Neutrophil (primary cell): ENCODE results near the gene SASH1.

Experiments
- H3K27ac ChIP-seq: fragments of 200-600 bp; sonication (generic); 2 replicates; pipeline ENCODE4 v1.5.1; 2016; ENCODE audit warnings: mild to moderate bottlenecking, moderate library complexity
- H3K27me3 ChIP-seq: fragments of 200-600 bp; sonication (generic); 2 replicates; pipeline ENCODE4 v1.6.0; 2016; ENCODE audit warnings: mild to moderate bottlenecking
- H3K36me3 ChIP-seq: fragments of 200-600 bp; sonication (generic); 2 replicates; pipeline ENCODE4 v1.5.1; 2017
- H3K4me1 ChIP-seq, 2 experiments: fragments of 200-600 bp in 1 of 2; sonication (generic) in 1 of 2; 1 replicate in 1 of 2; 2 replicates in 1 of 2; pipeline versions ENCODE4 v1.5.1 to v1.6.1; 2013 to 2016; ENCODE audit warnings: low read depth in 1 of 2, low read length in 1 of 2, mild to moderate bottlenecking in 1 of 2, moderate library complexity in 1 of 2; ENCODE audit not compliant: control insufficient read depth in 1 of 2, insufficient read depth in 1 of 2
- H3K4me3 ChIP-seq, 2 experiments: fragments of 200-600 bp in 1 of 2; sonication (generic) in 1 of 2; 1 replicate in 1 of 2; 2 replicates in 1 of 2; pipeline ENCODE4 v1.5.1; 2013 to 2016; ENCODE audit warnings: low read depth in 1 of 2, low read length in 1 of 2, mild to moderate bottlenecking in 1 of 2, moderate library complexity in 1 of 2
- H3K9me3 ChIP-seq: fragments of 200-600 bp; sonication (generic); 2 replicates; pipeline ENCODE4 v1.5.1; 2016
- TF ChIP-seq, protein P1 (sequence below): fragments of 200-600 bp; sonication (generic); IDR thresholded peaks from 2 replicates; pipeline ENCODE4 v1.5.1; 2016; ENCODE audit warnings: antibody characterized with exemption

Gene SASH1

DNA sequence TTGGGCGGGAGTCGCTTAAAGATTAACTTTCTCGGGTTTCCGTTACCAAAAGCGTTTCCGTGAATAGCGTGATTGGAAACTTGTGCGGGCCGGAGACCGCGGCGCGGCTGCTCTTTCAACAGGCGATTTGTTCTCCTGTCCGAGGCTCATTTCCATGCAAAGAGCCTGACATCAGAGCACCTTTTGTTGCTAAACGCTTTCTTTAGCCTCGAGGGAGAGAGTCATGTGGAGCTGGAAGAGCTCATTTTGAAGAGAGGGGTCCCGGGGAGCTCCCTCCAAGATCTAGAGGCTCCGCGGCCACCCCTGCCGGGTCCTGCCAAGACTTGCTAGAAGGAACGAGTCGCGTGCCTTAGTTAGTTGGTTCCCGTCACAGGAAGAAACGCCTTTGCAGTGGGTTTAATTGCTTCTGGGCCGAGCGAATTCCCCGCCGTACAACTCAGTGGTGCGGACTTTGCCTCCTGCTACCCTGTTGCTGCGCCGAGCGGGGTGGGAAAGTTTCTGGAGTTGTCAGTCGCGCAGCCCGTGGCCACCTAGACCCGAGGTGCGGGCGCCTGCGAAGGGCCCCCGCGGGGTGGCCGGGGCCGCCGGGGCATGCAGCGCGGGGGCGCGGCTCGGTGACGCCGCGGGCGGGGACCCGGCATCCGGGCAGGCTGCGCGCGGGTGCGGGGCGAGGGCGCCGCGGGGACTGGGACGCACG, at the start of gene SASH1:
SASH1 (plus strand) TSS at position 489 of the 697 bp plus-strand sequence. CDS start 230 bp downstream, outside the sequence.
- TF ChIP-seq, protein P1, sequence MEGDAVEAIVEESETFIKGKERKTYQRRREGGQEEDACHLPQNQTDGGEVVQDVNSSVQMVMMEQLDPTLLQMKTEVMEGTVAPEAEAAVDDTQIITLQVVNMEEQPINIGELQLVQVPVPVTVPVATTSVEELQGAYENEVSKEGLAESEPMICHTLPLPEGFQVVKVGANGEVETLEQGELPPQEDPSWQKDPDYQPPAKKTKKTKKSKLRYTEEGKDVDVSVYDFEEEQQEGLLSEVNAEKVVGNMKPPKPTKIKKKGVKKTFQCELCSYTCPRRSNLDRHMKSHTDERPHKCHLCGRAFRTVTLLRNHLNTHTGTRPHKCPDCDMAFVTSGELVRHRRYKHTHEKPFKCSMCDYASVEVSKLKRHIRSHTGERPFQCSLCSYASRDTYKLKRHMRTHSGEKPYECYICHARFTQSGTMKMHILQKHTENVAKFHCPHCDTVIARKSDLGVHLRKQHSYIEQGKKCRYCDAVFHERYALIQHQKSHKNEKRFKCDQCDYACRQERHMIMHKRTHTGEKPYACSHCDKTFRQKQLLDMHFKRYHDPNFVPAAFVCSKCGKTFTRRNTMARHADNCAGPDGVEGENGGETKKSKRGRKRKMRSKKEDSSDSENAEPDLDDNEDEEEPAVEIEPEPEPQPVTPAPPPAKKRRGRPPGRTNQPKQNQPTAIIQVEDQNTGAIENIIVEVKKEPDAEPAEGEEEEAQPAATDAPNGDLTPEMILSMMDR = no peak
- no peak within 1 kb of the TSS for H3K4me3 ChIP-seq
- H3K9me3 ChIP-seq = no peaks in the 10 kb centered on the region
- H3K4me1 ChIP-seq = no peaks in the 10 kb centered on the region
- no peaks in the 10 kb centered on the region for H3K36me3 ChIP-seq
- peaks cover 80% of the 10 kb centered on the region for H3K27me3 ChIP-seq
- no peak within 1 kb of the TSS for H3K27ac ChIP-seq

DNA sequence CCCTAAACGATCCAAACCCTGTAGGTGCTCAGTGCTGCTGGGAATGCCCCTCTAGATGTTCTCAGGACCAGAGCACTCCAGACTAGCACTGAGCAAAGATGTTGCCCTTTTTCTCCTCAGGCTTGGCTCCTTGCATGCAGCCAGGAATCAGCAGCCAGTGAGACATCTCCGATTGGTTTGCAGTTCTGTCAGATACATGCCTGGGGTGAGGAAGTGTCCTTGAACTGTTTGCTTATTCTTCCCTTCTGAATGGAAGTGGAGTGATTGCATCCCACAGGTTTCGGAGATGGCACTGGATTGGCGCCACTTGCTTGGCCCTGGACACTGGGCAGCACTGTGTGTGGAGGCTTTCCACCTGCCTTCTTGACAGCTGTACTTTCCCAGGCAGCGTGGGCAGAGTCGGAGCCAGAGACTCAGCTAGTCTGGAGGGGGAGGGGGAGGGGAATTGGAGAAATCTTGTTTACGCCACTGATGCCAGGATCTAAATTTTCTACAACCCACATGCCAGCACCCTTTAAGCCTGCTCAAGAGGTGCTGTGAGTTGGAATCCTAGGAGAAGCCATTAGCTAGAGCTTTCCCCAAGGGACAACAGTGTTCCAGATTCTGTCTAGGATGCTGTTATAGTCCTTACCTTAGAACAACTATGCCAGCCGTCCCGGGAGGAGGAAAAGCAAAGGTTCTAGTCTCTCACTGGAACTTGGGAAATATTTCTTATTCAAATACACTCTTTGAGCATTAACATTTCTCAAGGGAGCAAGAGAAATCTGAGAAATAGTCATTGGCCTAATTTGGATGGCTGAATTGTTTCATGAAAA, 49.2 kb upstream of the SASH1 start:
- Histone ChIP-seq H3K4me3 (no peak overlapping the region), H3K36me3 (no peaks in the 10 kb centered on the region), H3K4me1 (no peaks in the 10 kb centered on the region), H3K9me3 (no peaks in the 10 kb centered on the region), H3K27ac (no peak overlapping the region), H3K27me3 (no peaks in the 10 kb centered on the region)
- TF ChIP-seq, protein P1 = no peak

DNA sequence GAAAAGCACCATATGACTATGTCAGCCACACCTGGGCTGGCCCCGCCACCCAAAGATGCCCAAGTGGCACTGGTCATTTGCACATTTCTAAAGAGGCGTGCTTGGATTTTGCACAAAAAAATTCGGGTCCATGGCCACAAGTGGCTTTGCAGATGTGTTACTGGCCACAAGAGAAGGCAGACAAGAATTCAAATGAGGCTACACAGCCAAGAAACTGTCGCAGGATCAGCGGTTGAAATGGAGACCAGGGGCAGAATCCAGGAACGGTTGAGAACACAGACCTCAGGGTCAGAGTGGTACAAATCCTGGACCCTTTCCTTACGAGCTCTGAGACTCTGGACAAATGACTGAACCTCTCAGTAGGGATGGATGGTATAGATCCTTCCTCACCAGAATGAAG, 48.6 kb upstream of the SASH1 start:
- H3K4me3 ChIP-seq = no peak overlapping the region
- no peaks in the 10 kb centered on the region for H3K36me3 ChIP-seq
- TF ChIP-seq, protein P1 = no peak
- no peaks in the 10 kb centered on the region for H3K4me1 ChIP-seq
- H3K27ac ChIP-seq = no peak overlapping the region
- H3K9me3 ChIP-seq = no peaks in the 10 kb centered on the region
- H3K27me3 ChIP-seq = no peaks in the 10 kb centered on the region

DNA sequence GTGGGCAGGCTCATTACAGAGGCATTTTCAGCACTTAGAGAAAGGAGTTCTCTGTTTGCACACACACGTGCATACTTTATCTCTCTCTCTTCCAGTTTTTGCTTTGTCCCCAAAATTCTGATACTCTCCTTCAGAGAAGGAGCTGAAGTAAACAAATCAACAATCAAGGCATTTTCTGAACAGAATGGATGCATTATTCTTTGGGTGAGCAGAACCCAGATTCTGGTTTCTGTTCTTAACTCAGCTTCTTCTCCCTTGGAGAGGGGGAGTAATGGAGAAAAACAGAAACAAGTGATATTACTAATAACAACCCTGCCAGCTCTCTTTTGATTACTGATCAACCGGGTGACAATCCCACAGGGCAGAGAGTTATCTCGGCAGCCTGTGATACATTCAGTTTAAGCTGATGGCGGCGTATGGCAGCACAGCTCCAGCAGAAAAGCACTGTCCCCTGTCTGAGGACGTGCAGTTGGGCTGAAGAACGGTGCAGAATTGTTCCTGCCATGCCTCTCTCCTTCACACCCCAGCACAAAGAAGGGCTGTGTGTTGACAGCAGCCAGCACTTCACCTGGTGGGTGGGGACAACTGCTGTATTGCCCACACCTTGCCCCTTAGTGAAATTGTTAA, 47.3 kb upstream of the SASH1 start:
- H3K27me3 ChIP-seq = no peaks in the 10 kb centered on the region
- H3K9me3 ChIP-seq = no peaks in the 10 kb centered on the region
- H3K27ac ChIP-seq = no peak overlapping the region
- TF ChIP-seq, protein P1 = no peak
- H3K4me1 ChIP-seq = no peaks in the 10 kb centered on the region
- no peak overlapping the region for H3K4me3 ChIP-seq
- H3K36me3 ChIP-seq = no peaks in the 10 kb centered on the region

DNA sequence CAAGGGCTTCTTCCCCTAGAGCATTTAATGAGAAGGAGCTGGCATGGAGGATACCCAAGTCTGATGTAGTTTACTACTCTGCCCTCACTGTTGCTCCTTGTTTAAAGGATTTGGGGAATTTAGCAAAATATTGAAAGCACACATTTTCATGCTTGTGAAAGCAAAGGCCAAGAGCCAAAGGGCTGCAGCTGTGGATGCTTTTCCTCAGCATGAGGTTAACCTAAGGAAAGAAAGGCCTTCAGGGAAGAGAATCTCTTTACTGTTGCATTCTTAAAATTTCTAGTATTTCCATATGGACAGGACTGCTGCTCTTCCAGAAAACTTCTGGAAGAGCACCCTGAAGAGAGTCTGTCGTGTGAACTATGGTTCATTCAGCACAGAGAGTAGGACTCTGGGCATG, 45.9 kb upstream of the SASH1 start:
- TF ChIP-seq, protein P1 = no peak
- Histone ChIP-seq H3K27me3 (no peaks in the 10 kb centered on the region), H3K4me3 (no peak overlapping the region), H3K4me1 (no peaks in the 10 kb centered on the region), H3K36me3 (no peaks in the 10 kb centered on the region), H3K9me3 (no peaks in the 10 kb centered on the region), H3K27ac (no peak overlapping the region)
